Measurements from ENCODE around the gene INPP4A. TPM values are rescaled to one million over a fixed set of nuclear protein-coding genes. Genes with fewer than 3 reads are reported as not detected.

INPP4A gene
- total RNA-seq, 4 donors from 2014 or later, result 30.2 to 45.1 (median 37.8) TPM

DNA sequence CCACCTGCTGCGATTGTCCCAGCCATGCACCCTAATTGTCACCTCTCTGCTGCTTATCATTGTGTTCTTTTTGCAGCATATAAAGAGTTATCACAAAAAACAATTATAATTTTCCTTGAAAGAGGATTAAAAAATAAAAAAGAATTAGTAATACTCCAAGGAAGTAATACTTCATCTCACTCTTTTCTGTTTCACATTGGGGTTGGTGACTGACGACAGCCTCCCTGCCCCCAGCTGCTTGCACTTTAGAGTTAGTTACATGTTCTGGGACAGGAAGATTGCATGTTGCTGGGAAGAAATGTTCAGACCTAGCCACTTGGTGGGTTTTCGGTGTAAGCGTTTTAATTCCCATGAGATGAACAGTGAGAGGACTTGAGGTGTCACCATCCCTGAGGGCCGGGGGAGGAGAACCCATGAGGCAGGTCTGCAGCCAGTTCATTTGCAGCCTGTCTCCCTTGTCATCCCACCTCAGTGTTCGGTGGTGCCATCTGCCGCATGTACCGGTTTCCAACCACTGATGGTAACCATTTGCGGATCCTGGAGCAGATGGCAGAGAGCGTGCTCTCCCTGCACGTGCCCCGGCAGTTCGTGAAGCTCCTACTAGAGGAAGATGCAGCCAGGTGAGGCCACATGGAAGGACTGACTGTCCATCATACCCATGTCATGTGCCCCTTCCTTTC, 94.5 kb downstream of the INPP4A start:
- Histone ChIP-seq H3K27me3 (no peaks in the 10 kb centered on the region), H3K27ac (no peak overlapping the region), H3K9me3 (no peaks in the 10 kb centered on the region), H3K4me1 (no peaks in the 10 kb centered on the region), H3K4me3 (no peak overlapping the region), H3K36me3 (peaks cover 0 to 88% of the 10 kb centered on the region in 2 donors)
- WGBS, 2 donors (ENCODE audit: low coverage in 1 of 2), result 95 to 96% methylated on average over 6 to 13 of the region's 13 CpGs
- no peak for TF ChIP-seq POLR2AphosphoS5 (IDR thresholded peaks at IDR 0.05)
- no peak for TF ChIP-seq POLR2A (IDR thresholded peaks at IDR 0.05)
- TF ChIP-seq, protein P1, sequence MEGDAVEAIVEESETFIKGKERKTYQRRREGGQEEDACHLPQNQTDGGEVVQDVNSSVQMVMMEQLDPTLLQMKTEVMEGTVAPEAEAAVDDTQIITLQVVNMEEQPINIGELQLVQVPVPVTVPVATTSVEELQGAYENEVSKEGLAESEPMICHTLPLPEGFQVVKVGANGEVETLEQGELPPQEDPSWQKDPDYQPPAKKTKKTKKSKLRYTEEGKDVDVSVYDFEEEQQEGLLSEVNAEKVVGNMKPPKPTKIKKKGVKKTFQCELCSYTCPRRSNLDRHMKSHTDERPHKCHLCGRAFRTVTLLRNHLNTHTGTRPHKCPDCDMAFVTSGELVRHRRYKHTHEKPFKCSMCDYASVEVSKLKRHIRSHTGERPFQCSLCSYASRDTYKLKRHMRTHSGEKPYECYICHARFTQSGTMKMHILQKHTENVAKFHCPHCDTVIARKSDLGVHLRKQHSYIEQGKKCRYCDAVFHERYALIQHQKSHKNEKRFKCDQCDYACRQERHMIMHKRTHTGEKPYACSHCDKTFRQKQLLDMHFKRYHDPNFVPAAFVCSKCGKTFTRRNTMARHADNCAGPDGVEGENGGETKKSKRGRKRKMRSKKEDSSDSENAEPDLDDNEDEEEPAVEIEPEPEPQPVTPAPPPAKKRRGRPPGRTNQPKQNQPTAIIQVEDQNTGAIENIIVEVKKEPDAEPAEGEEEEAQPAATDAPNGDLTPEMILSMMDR (IDR thresholded peaks at IDR 0.05), result no peak
- TF ChIP-seq EP300 (IDR thresholded peaks at IDR 0.05), result no peak
- no peak for ATAC-seq

DNA sequence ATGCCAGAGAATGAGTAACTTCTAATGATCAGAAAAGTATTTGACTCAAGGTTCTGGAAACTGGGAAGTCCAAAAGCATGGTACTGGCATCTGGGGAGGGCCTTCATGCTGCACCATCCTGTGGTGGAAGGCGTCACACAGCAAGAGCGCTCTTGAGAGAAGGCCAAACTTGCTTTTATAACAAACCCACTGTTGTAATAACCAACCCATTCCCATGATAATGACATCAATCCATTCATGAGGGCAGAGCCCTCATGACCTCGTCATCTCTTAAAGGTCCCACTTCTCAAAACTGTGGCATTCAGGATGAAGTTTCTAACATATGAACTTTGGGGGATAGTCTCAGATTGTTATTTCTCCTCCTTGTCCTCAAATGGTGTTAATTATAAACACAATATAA, 95.9 kb downstream of the INPP4A start:
- no peak for ATAC-seq
- Histone ChIP-seq H3K36me3 (peaks cover 0 to 95% of the 10 kb centered on the region in 2 donors), H3K4me3 (no peak overlapping the region), H3K27ac (no peak overlapping the region), H3K27me3 (no peaks in the 10 kb centered on the region), H3K9me3 (no peaks in the 10 kb centered on the region), H3K4me1 (no peaks in the 10 kb centered on the region)
- WGBS, 2 donors (ENCODE audit: low coverage in 1 of 2), result 81% methylated on average over 3 of the region's 3 CpGs; no CpG with 5 or more reads in 1 of the 2 donors
- TF ChIP-seq POLR2AphosphoS5 (IDR thresholded peaks at IDR 0.05), result no peak
- TF ChIP-seq, protein P1 (IDR thresholded peaks at IDR 0.05), result no peak

DNA sequence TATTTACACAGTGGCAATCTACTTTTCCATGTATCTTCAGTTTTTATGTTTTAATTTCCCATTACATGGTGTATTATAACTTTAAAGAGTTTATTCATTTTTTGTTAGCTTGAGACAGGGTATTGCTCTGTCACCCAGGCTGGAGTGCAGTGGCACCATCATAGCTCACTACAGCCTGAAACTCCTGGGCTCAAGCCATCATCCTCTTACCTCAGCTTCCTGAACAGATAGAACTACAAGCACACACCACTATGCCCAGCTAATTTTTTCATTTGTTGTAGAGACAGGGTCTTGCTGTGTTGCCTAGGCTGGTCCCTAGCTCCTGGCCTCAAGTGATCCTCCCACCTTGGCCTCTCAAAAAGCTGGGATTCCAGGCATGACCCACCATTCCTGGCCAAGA, 96.8 kb downstream of the INPP4A start:
- ATAC-seq, result no peak
- H3K27ac ChIP-seq, result no peak overlapping the region
- H3K27me3 ChIP-seq, result no peaks in the 10 kb centered on the region
- H3K4me1 ChIP-seq, result no peaks in the 10 kb centered on the region
- TF ChIP-seq POLR2AphosphoS5 (IDR thresholded peaks at IDR 0.05) (no peak), EP300 (IDR thresholded peaks at IDR 0.05) (no peak), POLR2A (IDR thresholded peaks at IDR 0.05) (no peak)
- TF ChIP-seq, protein P1 (IDR thresholded peaks at IDR 0.05), result no peak
- H3K9me3 ChIP-seq, result no peaks in the 10 kb centered on the region
- no peak overlapping the region for H3K4me3 ChIP-seq
- peaks cover 0 to 95% of the 10 kb centered on the region in 2 donors for H3K36me3 ChIP-seq

DNA sequence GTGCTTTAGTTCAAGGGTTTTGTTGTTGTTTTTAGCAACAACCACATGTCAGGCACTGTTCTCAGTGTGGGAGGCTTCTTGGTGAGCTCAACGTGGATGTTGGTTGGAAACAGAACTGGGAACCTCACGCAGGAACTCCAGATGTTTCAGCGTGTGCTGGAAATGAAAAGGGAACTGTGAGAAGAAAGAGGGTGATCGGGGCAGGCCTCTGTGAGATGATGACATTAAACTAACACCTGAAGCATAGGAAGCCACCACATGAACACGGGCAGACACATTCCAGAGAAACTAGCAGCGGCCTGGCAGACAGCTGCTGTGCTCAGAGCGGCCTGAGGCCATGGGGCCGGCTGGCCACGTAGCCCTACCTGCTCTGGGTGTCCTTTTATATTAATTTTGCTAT, 97.2 kb downstream of the INPP4A start:
- H3K27me3 ChIP-seq, result no peaks in the 10 kb centered on the region
- H3K36me3 ChIP-seq, result peaks cover 0 to 95% of the 10 kb centered on the region in 2 donors
- H3K9me3 ChIP-seq, result no peaks in the 10 kb centered on the region
- no peak overlapping the region for H3K27ac ChIP-seq
- H3K4me3 ChIP-seq, result no peak overlapping the region
- no peaks in the 10 kb centered on the region for H3K4me1 ChIP-seq
- WGBS, 2 donors (ENCODE audit: low coverage in 1 of 2), result 65% methylated on average over 4 to 9 of the region's 9 CpGs
- no peak for ATAC-seq
- TF ChIP-seq POLR2AphosphoS5 (IDR thresholded peaks at IDR 0.05) (no peak), EP300 (IDR thresholded peaks at IDR 0.05) (no peak), POLR2A (IDR thresholded peaks at IDR 0.05) (no peak)
- TF ChIP-seq, protein P1 (IDR thresholded peaks at IDR 0.05), result no peak

DNA sequence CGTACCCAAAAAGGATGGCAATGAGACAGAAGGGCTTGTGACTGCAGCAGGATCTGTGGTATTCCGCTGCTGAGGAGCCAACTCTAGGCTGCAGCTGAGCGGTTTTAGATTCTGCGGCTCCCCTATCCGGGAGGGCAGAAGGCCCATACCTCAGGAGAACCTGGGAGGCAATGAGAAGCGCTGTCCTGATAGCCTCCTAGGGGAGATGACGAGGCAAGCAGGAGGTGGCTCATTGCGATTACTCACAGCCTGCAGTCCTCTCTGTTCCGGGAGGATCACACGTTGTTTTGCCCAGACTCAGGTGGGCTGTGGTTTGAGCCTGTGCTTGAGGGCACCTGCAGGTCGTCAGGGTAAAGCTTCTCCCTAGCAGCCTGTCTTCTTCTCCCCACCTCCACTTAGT, 98.6 kb downstream of the INPP4A start:
- H3K27me3 ChIP-seq, result no peaks in the 10 kb centered on the region
- H3K4me3 ChIP-seq, result no peak overlapping the region
- H3K4me1 ChIP-seq, result no peaks in the 10 kb centered on the region
- ATAC-seq, result no peak
- H3K36me3 ChIP-seq, result peaks cover 0 to 95% of the 10 kb centered on the region in 2 donors
- TF ChIP-seq EP300 (IDR thresholded peaks at IDR 0.05) (no peak), POLR2AphosphoS5 (IDR thresholded peaks at IDR 0.05) (no peak), POLR2A (IDR thresholded peaks at IDR 0.05) (no peak)
- TF ChIP-seq, protein P1 (IDR thresholded peaks at IDR 0.05), result no peak
- H3K27ac ChIP-seq, result no peak overlapping the region
- no peaks in the 10 kb centered on the region for H3K9me3 ChIP-seq
- 85 to 100% methylated on average over 1 to 11 of the region's 11 CpGs for WGBS, 2 donors (ENCODE audit: low coverage in 1 of 2)
